ENCODE results near the gene DISP3. TPM values are rescaled to one million over a fixed set of nuclear protein-coding genes. Genes with fewer than 3 reads are reported as not detected.

The DISP3 gene
- total RNA-seq, 1 experiment from 2014 or later: 2.3 TPM

GRCh38 chr1:11535761-11536572, 57.0 kb downstream of the DISP3 start:
- CTCF ChIA-PET: no interaction called here
- ATAC-seq (peak; percentile 65), DNase-seq (ENCODE audit: low read depth, low spot score) (no peak)
- no peaks in the 10 kb centered on the region for H3K79me2 ChIP-seq (ENCODE audit: insufficient read depth, low read length)
- H3K4me3 ChIP-seq (replicated peaks in 1 of 2; ENCODE audit: low read depth in 1 of 2, low read length in 2 of 2): no peak overlapping the region
- H3K9ac ChIP-seq (ENCODE audit: low read length): no peak overlapping the region
- no peak for TF ChIP-seq RAD21 (IDR thresholded peaks at IDR 0.05; ENCODE audit: low read depth)
- H3K27ac ChIP-seq (ENCODE audit: low read depth, low read length): no peak overlapping the region
- H3K4me1 ChIP-seq (ENCODE audit: control insufficient read depth in 1 of 2, insufficient read depth in 2 of 2, low read length in 2 of 2): no peaks in the 10 kb centered on the region
- no TSS peak for BruUV-seq (replicated peaks)
- H4K20me1 ChIP-seq (ENCODE audit: insufficient read depth): no peaks in the 10 kb centered on the region
- no peaks in the 10 kb centered on the region for H3K9me3 ChIP-seq (ENCODE audit: control insufficient read depth in 1 of 2, insufficient read depth in 1 of 2, low read depth in 1 of 2, low read length in 2 of 2)
- intact Hi-C loops (cut with micrococcal nuclease): no loop called here
- no peak overlapping the region for H3K4me2 ChIP-seq (ENCODE audit: low read length)
- RAD21 ChIA-PET (ENCODE audit: low non-redundant PET in 1 of 2, low total read pairs in 2 of 2, uncharacterized antibody in 2 of 2, unreplicated experiment in 2 of 2): no interaction called here
- H3K36me3 ChIP-seq (ENCODE audit: control insufficient read depth in 1 of 2, insufficient read depth in 2 of 2, low read length in 2 of 2): no peaks in the 10 kb centered on the region
- peaks cover 3% of the 10 kb centered on the region for H3K27me3 ChIP-seq (ENCODE audit: insufficient read depth, low read length)
- POLR2A ChIA-PET: interaction anchor here (1.5 kb wide), 1 partner anchor 10 kb away, joined by 3 read pairs; no protein-coding TSS in a partner anchor
- H2AFZ ChIP-seq (ENCODE audit: low read depth, low read length, poor library complexity, severe bottlenecking): no peak overlapping the region
- no peaks in the 10 kb centered on the region for H3K9me2 ChIP-seq (ENCODE audit: insufficient read depth)

GRCh38 chr1:11536573-11537379, 57.8 kb downstream of the DISP3 start:
- RAD21 ChIA-PET (ENCODE audit: low non-redundant PET in 1 of 2, low total read pairs in 2 of 2, uncharacterized antibody in 2 of 2, unreplicated experiment in 2 of 2): no interaction called here
- CTCF ChIA-PET: no interaction called here
- TF ChIP-seq EGR1 (IDR thresholded peaks at IDR 0.05; ENCODE audit: low read depth) (no peak), SP1 (IDR thresholded peaks at IDR 0.05; ENCODE audit: low read depth) (no peak), CEBPB (IDR thresholded peaks at IDR 0.05; ENCODE audit: low read depth) (no peak), SRF (IDR thresholded peaks at IDR 0.05; ENCODE audit: low read depth) (no peak)

More at GRCh38 chr1:11536573-11537379, 57.8 kb downstream of the DISP3 start:
- Histone ChIP-seq H3K9me3 (ENCODE audit: control insufficient read depth in 1 of 2, insufficient read depth in 1 of 2, low read depth in 1 of 2, low read length in 2 of 2) (no peaks in the 10 kb centered on the region), H3K4me1 (ENCODE audit: control insufficient read depth in 1 of 2, insufficient read depth in 2 of 2, low read length in 2 of 2) (no peaks in the 10 kb centered on the region), H2AFZ (ENCODE audit: low read depth, low read length, poor library complexity, severe bottlenecking) (no peak overlapping the region), H3K27me3 (ENCODE audit: insufficient read depth, low read length) (peaks cover 9% of the 10 kb centered on the region), H3K36me3 (ENCODE audit: control insufficient read depth in 1 of 2, insufficient read depth in 2 of 2, low read length in 2 of 2) (no peaks in the 10 kb centered on the region), H3K9me2 (ENCODE audit: insufficient read depth) (no peaks in the 10 kb centered on the region), H3K79me2 (ENCODE audit: insufficient read depth, low read length) (no peaks in the 10 kb centered on the region), H3K4me2 (ENCODE audit: low read length) (no peak overlapping the region), H3K9ac (ENCODE audit: low read length) (no peak overlapping the region), H4K20me1 (ENCODE audit: insufficient read depth) (no peaks in the 10 kb centered on the region), H3K4me3 (replicated peaks in 1 of 2; ENCODE audit: low read depth in 1 of 2, low read length in 2 of 2) (no peak overlapping the region), H3K27ac (ENCODE audit: low read depth, low read length) (no peak overlapping the region)
- DNase-seq (ENCODE audit: low read depth, low spot score): no peak
- BruUV-seq (replicated peaks): no TSS peak
- no peak for ATAC-seq
- POLR2A ChIA-PET: interaction anchor here (1.5 kb wide), 1 partner anchor 9 kb away, joined by 3 read pairs; no protein-coding TSS in a partner anchor
- intact Hi-C loops (cut with micrococcal nuclease): no loop called here

Data from HCT116 (cell line).